Measurements from ENCODE around the gene FAM83F.
"Not testable (repeated sequence)": the region's sequence is repeated elsewhere in the genome, so short reads cannot be mapped to it uniquely, and the experiment has no call there.

FAM83F gene

GRCh38 chr22:40019100-40019499 is 24.3 kb downstream of the FAM83F start:
- FAIRE-seq = no peak

GRCh38 chr22:40020956-40021355 is 26.2 kb downstream of the FAM83F start:
- FAIRE-seq = no peak

GRCh38 chr22:40021401-40022000 is 26.7 kb downstream of the FAM83F start:
- FAIRE-seq = no peak

GRCh38 chr22:40022536-40023240 is 27.9 kb downstream of the FAM83F start:
- no peak for FAIRE-seq

- FAIRE-seq = no peak
Observed at GRCh38 chr22:40023341-40023841, 28.6 kb downstream of the FAM83F start.

- no peak for FAIRE-seq
Observed at GRCh38 chr22:40024201-40025061, 29.7 kb downstream of the FAM83F start.

- not testable (repeated sequence) for FAIRE-seq
Observed at GRCh38 chr22:40025062-40025379, 30.3 kb downstream of the FAM83F start.

- FAIRE-seq = no peak
Observed at GRCh38 chr22:40025856-40026255, 31.1 kb downstream of the FAM83F start.

- FAIRE-seq = no peak
Observed at GRCh38 chr22:40026641-40027040, 31.9 kb downstream of the FAM83F start.

- FAIRE-seq = no peak
Observed at GRCh38 chr22:40027191-40028097, 32.7 kb downstream of the FAM83F start.

GRCh38 chr22:40028098-40028425 is 33.3 kb downstream of the FAM83F start:
- no peak for FAIRE-seq

- FAIRE-seq = no peak
Observed at GRCh38 chr22:40029189-40029890, 34.6 kb downstream of the FAM83F start.

- FAIRE-seq = no peak
Observed at GRCh38 chr22:40030026-40030757, 35.4 kb downstream of the FAM83F start.

GRCh38 chr22:40030758-40031095 is 36.0 kb downstream of the FAM83F start:
- no peak for FAIRE-seq

GRCh38 chr22:40031766-40032470 is 37.2 kb downstream of the FAM83F start:
- no peak for FAIRE-seq

- FAIRE-seq = no peak
Observed at GRCh38 chr22:40033586-40034380, 39.0 kb downstream of the FAM83F start.

- FAIRE-seq = no peak
Observed at GRCh38 chr22:40035351-40035750, 40.6 kb downstream of the FAM83F start.

- no peak for FAIRE-seq
Observed at GRCh38 chr22:40036126-40036525, 41.4 kb downstream of the FAM83F start.

- FAIRE-seq = no peak
Observed at GRCh38 chr22:40036591-40037225, 42.0 kb downstream of the FAM83F start.

- no peak for FAIRE-seq
Observed at GRCh38 chr22:40037320-40037719, 42.6 kb downstream of the FAM83F start.

Data from islet of Langerhans (tissue), 1 donor.